T-helper 1 cell treated with Interleukin-12 subunit alpha and Interleukin-12 subunit beta and Interleukin-4 antibody, amounts not matched to agents 30 μg/mL and 1 μg/mL, for 36 hours (primary cell): ENCODE measurements around the gene RIF1.
A peak's percentile ranks its signal among the peaks of the same experiment; 100 is the strongest.

ENCODE experiments used
- H3K27ac Mint-ChIP-seq: one replicate; pipeline ENCODE4 v1.8.0; 2021; ENCODE audit warnings: mild to moderate bottlenecking, mixed read lengths
- H3K27me3 Mint-ChIP-seq: one replicate; pipeline ENCODE4 v1.8.0; 2021; ENCODE audit warnings: low read depth, mixed read lengths
- H3K36me3 Mint-ChIP-seq: one replicate; pipeline ENCODE4 v1.8.0; 2021; ENCODE audit warnings: low read depth, mixed read lengths
- H3K4me1 Mint-ChIP-seq: one replicate; pipeline ENCODE4 v1.8.0; 2021; ENCODE audit warnings: low read depth, mixed read lengths
- H3K4me3 Mint-ChIP-seq: one replicate; pipeline ENCODE4 v1.8.0; 2021; ENCODE audit warnings: mild to moderate bottlenecking, moderate library complexity, mixed read lengths
- H3K9me3 Mint-ChIP-seq: one replicate; pipeline ENCODE4 v1.8.0; 2021; ENCODE audit warnings: mixed read lengths

Gene RIF1

GRCh38 chr2:151472966-151473365 lies 63.3 kb downstream of the RIF1 start:
- peaks cover 2% of the 10 kb centered on the region for H3K4me1 Mint-ChIP-seq
- H3K9me3 Mint-ChIP-seq, result no peaks in the 10 kb centered on the region
- H3K27me3 Mint-ChIP-seq, result no peaks in the 10 kb centered on the region
- H3K27ac Mint-ChIP-seq, result no peak overlapping the region
- no peak overlapping the region for H3K4me3 Mint-ChIP-seq
- peaks cover 71% of the 10 kb centered on the region for H3K36me3 Mint-ChIP-seq

- peaks cover 66% of the 10 kb centered on the region for H3K36me3 Mint-ChIP-seq
- H3K27ac Mint-ChIP-seq, result no peak overlapping the region
- no peak overlapping the region for H3K4me3 Mint-ChIP-seq
- H3K27me3 Mint-ChIP-seq, result no peaks in the 10 kb centered on the region
- no peaks in the 10 kb centered on the region for H3K9me3 Mint-ChIP-seq
- peaks cover 5% of the 10 kb centered on the region for H3K4me1 Mint-ChIP-seq
These were observed 65.4 kb downstream of the RIF1 start for GRCh38 chr2:151475071-151475470.

- Mint-ChIP-seq H3K9me3 (no peaks in the 10 kb centered on the region), H3K36me3 (peaks cover 63% of the 10 kb centered on the region), H3K4me3 (no peak overlapping the region), H3K27ac (no peak overlapping the region), H3K4me1 (peaks cover 11% of the 10 kb centered on the region), H3K27me3 (no peaks in the 10 kb centered on the region)
These were observed 66.6 kb downstream of the RIF1 start for GRCh38 chr2:151476287-151476686.

- Mint-ChIP-seq H3K27me3 (no peaks in the 10 kb centered on the region), H3K9me3 (no peaks in the 10 kb centered on the region), H3K4me1 (peaks cover 23% of the 10 kb centered on the region), H3K4me3 (no peak overlapping the region), H3K36me3 (peaks cover 65% of the 10 kb centered on the region), H3K27ac (no peak overlapping the region)
These were observed 68.3 kb downstream of the RIF1 start for GRCh38 chr2:151478011-151478410.

GRCh38 chr2:151481744-151482143 lies 72.0 kb downstream of the RIF1 start:
- H3K36me3 Mint-ChIP-seq, result peaks cover 65% of the 10 kb centered on the region
- no peaks in the 10 kb centered on the region for H3K27me3 Mint-ChIP-seq
- H3K4me3 Mint-ChIP-seq, result no peak overlapping the region
- H3K27ac Mint-ChIP-seq, result peak overlapping the region; percentile 38
- no peaks in the 10 kb centered on the region for H3K9me3 Mint-ChIP-seq
- H3K4me1 Mint-ChIP-seq, result peaks cover 28% of the 10 kb centered on the region

- H3K27me3 Mint-ChIP-seq, result no peaks in the 10 kb centered on the region
- H3K9me3 Mint-ChIP-seq, result no peaks in the 10 kb centered on the region
- no peak overlapping the region for H3K4me3 Mint-ChIP-seq
- peak overlapping the region; percentile 38 for H3K27ac Mint-ChIP-seq
- H3K4me1 Mint-ChIP-seq, result peaks cover 28% of the 10 kb centered on the region
- H3K36me3 Mint-ChIP-seq, result peaks cover 62% of the 10 kb centered on the region
These were observed 72.5 kb downstream of the RIF1 start for GRCh38 chr2:151482171-151482725.

- Mint-ChIP-seq H3K27ac (no peak overlapping the region), H3K9me3 (no peaks in the 10 kb centered on the region), H3K4me3 (no peak overlapping the region), H3K36me3 (peaks cover 54% of the 10 kb centered on the region), H3K27me3 (no peaks in the 10 kb centered on the region), H3K4me1 (peaks cover 27% of the 10 kb centered on the region)
These were observed 73.8 kb downstream of the RIF1 start for GRCh38 chr2:151483546-151483945.

GRCh38 chr2:151484100-151484499 lies 74.4 kb downstream of the RIF1 start:
- H3K36me3 Mint-ChIP-seq, result peaks cover 49% of the 10 kb centered on the region
- H3K9me3 Mint-ChIP-seq, result no peaks in the 10 kb centered on the region
- H3K27ac Mint-ChIP-seq, result no peak overlapping the region
- no peaks in the 10 kb centered on the region for H3K27me3 Mint-ChIP-seq
- H3K4me1 Mint-ChIP-seq, result peaks cover 27% of the 10 kb centered on the region
- no peak overlapping the region for H3K4me3 Mint-ChIP-seq

GRCh38 chr2:151486053-151486452 lies 76.4 kb downstream of the RIF1 start:
- peaks cover 40% of the 10 kb centered on the region for H3K36me3 Mint-ChIP-seq

GRCh38 chr2:151490276-151490675 lies 80.6 kb downstream of the RIF1 start:
- no peaks in the 10 kb centered on the region for H3K27me3 Mint-ChIP-seq
- H3K9me3 Mint-ChIP-seq, result no peaks in the 10 kb centered on the region
- peaks cover 4% of the 10 kb centered on the region for H3K4me1 Mint-ChIP-seq
- no peak overlapping the region for H3K27ac Mint-ChIP-seq
- peaks cover 21% of the 10 kb centered on the region for H3K36me3 Mint-ChIP-seq
- no peak overlapping the region for H3K4me3 Mint-ChIP-seq

More at GRCh38 chr2:151486053-151486452, 76.4 kb downstream of the RIF1 start:
- Mint-ChIP-seq H3K9me3 (no peaks in the 10 kb centered on the region), H3K4me1 (peaks cover 21% of the 10 kb centered on the region), H3K4me3 (no peak overlapping the region), H3K27me3 (no peaks in the 10 kb centered on the region), H3K27ac (no peak overlapping the region)

GRCh38 chr2:151491496-151491895 lies 81.8 kb downstream of the RIF1 start:
- Mint-ChIP-seq H3K27me3 (no peaks in the 10 kb centered on the region), H3K27ac (no peak overlapping the region), H3K4me3 (no peak overlapping the region), H3K9me3 (no peaks in the 10 kb centered on the region), H3K4me1 (no peaks in the 10 kb centered on the region), H3K36me3 (peaks cover 13% of the 10 kb centered on the region)

GRCh38 chr2:151498178-151498577 lies 88.5 kb downstream of the RIF1 start:
- Mint-ChIP-seq H3K27me3 (no peaks in the 10 kb centered on the region), H3K4me1 (peaks cover 1% of the 10 kb centered on the region), H3K27ac (no peak overlapping the region), H3K9me3 (no peaks in the 10 kb centered on the region), H3K36me3 (peaks cover 7% of the 10 kb centered on the region), H3K4me3 (no peak overlapping the region)

GRCh38 chr2:151506170-151506569 lies 96.5 kb downstream of the RIF1 start:
- Mint-ChIP-seq H3K36me3 (no peaks in the 10 kb centered on the region), H3K9me3 (no peaks in the 10 kb centered on the region), H3K4me3 (no peak overlapping the region), H3K4me1 (no peaks in the 10 kb centered on the region), H3K27me3 (no peaks in the 10 kb centered on the region), H3K27ac (no peak overlapping the region)

- Mint-ChIP-seq H3K36me3 (peaks cover 3% of the 10 kb centered on the region), H3K27me3 (no peaks in the 10 kb centered on the region), H3K27ac (no peak overlapping the region), H3K9me3 (no peaks in the 10 kb centered on the region), H3K4me1 (no peaks in the 10 kb centered on the region), H3K4me3 (no peak overlapping the region)
These were observed 98.8 kb downstream of the RIF1 start for GRCh38 chr2:151508519-151508918.

GRCh38 chr2:151518802-151519201 lies 109.1 kb downstream of the RIF1 start:
- H3K4me1 Mint-ChIP-seq, result no peaks in the 10 kb centered on the region
- no peak overlapping the region for H3K4me3 Mint-ChIP-seq
- H3K27ac Mint-ChIP-seq, result no peak overlapping the region
- H3K36me3 Mint-ChIP-seq, result peaks cover 2% of the 10 kb centered on the region
- no peaks in the 10 kb centered on the region for H3K9me3 Mint-ChIP-seq
- no peaks in the 10 kb centered on the region for H3K27me3 Mint-ChIP-seq

- H3K36me3 Mint-ChIP-seq, result peaks cover 2% of the 10 kb centered on the region
- no peaks in the 10 kb centered on the region for H3K4me1 Mint-ChIP-seq
- H3K4me3 Mint-ChIP-seq, result no peak overlapping the region
- H3K27me3 Mint-ChIP-seq, result no peaks in the 10 kb centered on the region
- no peak overlapping the region for H3K27ac Mint-ChIP-seq
- H3K9me3 Mint-ChIP-seq, result no peaks in the 10 kb centered on the region
These were observed 111.3 kb downstream of the RIF1 start for GRCh38 chr2:151520976-151521375.
